ENCODE results near the gene DNAL4.
"Not testable (repeated sequence)": the region's sequence is repeated elsewhere in the genome, so short reads cannot be mapped to it uniquely, and the experiment has no call there.

Gene DNAL4

GRCh38 chr22:38823076-38823475 is 29.1 kb upstream of the DNAL4 start:
- Histone ChIP-seq H3K9me3 (ENCODE audit: low read length) (no peaks in the 10 kb centered on the region), H3K4me1 (ENCODE audit: insufficient read depth, low read length) (peaks cover 16% of the 10 kb centered on the region), H3K4me3 (ENCODE audit: low read length) (no peak overlapping the region), H3K36me3 (ENCODE audit: insufficient read depth, low read length) (no peaks in the 10 kb centered on the region), H3K27me3 (ENCODE audit: insufficient read depth, low read length) (no peaks in the 10 kb centered on the region), H2AFZ (ENCODE audit: low read depth, low read length) (no peak overlapping the region)

GRCh38 chr22:38820020-38820419 is 26.1 kb upstream of the DNAL4 start:
- Histone ChIP-seq H3K9me3 (ENCODE audit: low read length) (no peaks in the 10 kb centered on the region), H2AFZ (ENCODE audit: low read depth, low read length) (no peak overlapping the region), H3K4me3 (ENCODE audit: low read length) (no peak overlapping the region), H3K36me3 (ENCODE audit: insufficient read depth, low read length) (no peaks in the 10 kb centered on the region), H3K27me3 (ENCODE audit: insufficient read depth, low read length) (no peaks in the 10 kb centered on the region), H3K4me1 (ENCODE audit: insufficient read depth, low read length) (peaks cover 16% of the 10 kb centered on the region)

GRCh38 chr22:38819387-38819940 is 25.5 kb upstream of the DNAL4 start:
- Histone ChIP-seq H2AFZ (ENCODE audit: low read depth, low read length) (no peak overlapping the region), H3K27me3 (ENCODE audit: insufficient read depth, low read length) (no peaks in the 10 kb centered on the region), H3K36me3 (ENCODE audit: insufficient read depth, low read length) (no peaks in the 10 kb centered on the region), H3K9me3 (ENCODE audit: low read length) (no peaks in the 10 kb centered on the region), H3K4me1 (ENCODE audit: insufficient read depth, low read length) (peaks cover 16% of the 10 kb centered on the region), H3K4me3 (ENCODE audit: low read length) (no peak overlapping the region)

- Histone ChIP-seq H2AFZ (ENCODE audit: low read depth, low read length) (no peak overlapping the region), H3K9me3 (ENCODE audit: low read length) (no peaks in the 10 kb centered on the region), H3K36me3 (ENCODE audit: insufficient read depth, low read length) (no peaks in the 10 kb centered on the region), H3K4me3 (ENCODE audit: low read length) (no peak overlapping the region), H3K4me1 (ENCODE audit: insufficient read depth, low read length) (peaks cover 16% of the 10 kb centered on the region), H3K27me3 (ENCODE audit: insufficient read depth, low read length) (no peaks in the 10 kb centered on the region)
Observed at GRCh38 chr22:38817196-38817595, 23.3 kb upstream of the DNAL4 start.

GRCh38 chr22:38815842-38816241 is 21.9 kb upstream of the DNAL4 start:
- Histone ChIP-seq H3K9me3 (ENCODE audit: low read length) (peaks cover 2% of the 10 kb centered on the region), H2AFZ (ENCODE audit: low read depth, low read length) (no peak overlapping the region), H3K4me1 (ENCODE audit: insufficient read depth, low read length) (peaks cover 16% of the 10 kb centered on the region), H3K4me3 (ENCODE audit: low read length) (no peak overlapping the region), H3K36me3 (ENCODE audit: insufficient read depth, low read length) (no peaks in the 10 kb centered on the region), H3K27me3 (ENCODE audit: insufficient read depth, low read length) (no peaks in the 10 kb centered on the region)

GRCh38 chr22:38811241-38811640 is 17.3 kb upstream of the DNAL4 start:
- Histone ChIP-seq H3K4me1 (ENCODE audit: insufficient read depth, low read length) (no peaks in the 10 kb centered on the region), H2AFZ (ENCODE audit: low read depth, low read length) (no peak overlapping the region), H3K4me3 (ENCODE audit: low read length) (no peak overlapping the region), H3K36me3 (ENCODE audit: insufficient read depth, low read length) (no peaks in the 10 kb centered on the region), H3K9me3 (ENCODE audit: low read length) (peaks cover 7% of the 10 kb centered on the region), H3K27me3 (ENCODE audit: insufficient read depth, low read length) (no peaks in the 10 kb centered on the region)

- not testable (repeated sequence) for H3K36me3 ChIP-seq (ENCODE audit: insufficient read depth, low read length); H2AFZ ChIP-seq (ENCODE audit: low read depth, low read length); H3K9me3 ChIP-seq (ENCODE audit: low read length); H3K4me3 ChIP-seq (ENCODE audit: low read length); H3K27me3 ChIP-seq (ENCODE audit: insufficient read depth, low read length); H3K4me1 ChIP-seq (ENCODE audit: insufficient read depth, low read length)
Observed at GRCh38 chr22:38805041-38805593, 11.2 kb upstream of the DNAL4 start.

- Histone ChIP-seq H2AFZ (ENCODE audit: low read depth, low read length) (no peak overlapping the region), H3K36me3 (ENCODE audit: insufficient read depth, low read length) (no peaks in the 10 kb centered on the region), H3K4me1 (ENCODE audit: insufficient read depth, low read length) (no peaks in the 10 kb centered on the region), H3K4me3 (ENCODE audit: low read length) (no peak overlapping the region), H3K27me3 (ENCODE audit: insufficient read depth, low read length) (peaks cover 6% of the 10 kb centered on the region), H3K9me3 (ENCODE audit: low read length) (no peaks in the 10 kb centered on the region)
Observed at GRCh38 chr22:38802671-38803121, 8.8 kb upstream of the DNAL4 start.

GRCh38 chr22:38799265-38800002 is 5.5 kb upstream of the DNAL4 start:
- no peaks in the 10 kb centered on the region for H3K36me3 ChIP-seq (ENCODE audit: insufficient read depth, low read length)

GRCh38 chr22:38798496-38798895 is 4.6 kb upstream of the DNAL4 start:
- H3K36me3 ChIP-seq (ENCODE audit: insufficient read depth, low read length) = no peaks in the 10 kb centered on the region
- peaks cover 3% of the 10 kb centered on the region for H3K4me1 ChIP-seq (ENCODE audit: insufficient read depth, low read length)
- H3K9me3 ChIP-seq (ENCODE audit: low read length) = no peaks in the 10 kb centered on the region
- H3K27me3 ChIP-seq (ENCODE audit: insufficient read depth, low read length) = peaks cover 12% of the 10 kb centered on the region
- H3K4me3 ChIP-seq (ENCODE audit: low read length) = no peak overlapping the region
- H2AFZ ChIP-seq (ENCODE audit: low read depth, low read length) = no peak overlapping the region

More at GRCh38 chr22:38799265-38800002, 5.5 kb upstream of the DNAL4 start:
- H3K4me3 ChIP-seq (ENCODE audit: low read length) = no peak overlapping the region
- no peaks in the 10 kb centered on the region for H3K9me3 ChIP-seq (ENCODE audit: low read length)
- no peak overlapping the region for H2AFZ ChIP-seq (ENCODE audit: low read depth, low read length)
- peaks cover 2% of the 10 kb centered on the region for H3K4me1 ChIP-seq (ENCODE audit: insufficient read depth, low read length)
- peaks cover 12% of the 10 kb centered on the region for H3K27me3 ChIP-seq (ENCODE audit: insufficient read depth, low read length)

- Histone ChIP-seq H3K27me3 (ENCODE audit: insufficient read depth, low read length) (peaks cover 8% of the 10 kb centered on the region), H3K9me3 (ENCODE audit: low read length) (no peaks in the 10 kb centered on the region), H3K4me1 (ENCODE audit: insufficient read depth, low read length) (peaks cover 6% of the 10 kb centered on the region), H3K36me3 (ENCODE audit: insufficient read depth, low read length) (no peaks in the 10 kb centered on the region), H3K4me3 (ENCODE audit: low read length) (no peak overlapping the region), H2AFZ (ENCODE audit: low read depth, low read length) (no peak overlapping the region)
Observed at GRCh38 chr22:38796262-38796957, 2.5 kb upstream of the DNAL4 start.

- no peak overlapping the region for H2AFZ ChIP-seq (ENCODE audit: low read depth, low read length)
- H3K36me3 ChIP-seq (ENCODE audit: insufficient read depth, low read length) = peaks cover 1% of the 10 kb centered on the region
- no peak overlapping the region for H3K4me3 ChIP-seq (ENCODE audit: low read length)
- H3K9me3 ChIP-seq (ENCODE audit: low read length) = no peaks in the 10 kb centered on the region
- H3K27me3 ChIP-seq (ENCODE audit: insufficient read depth, low read length) = peaks cover 8% of the 10 kb centered on the region
- peaks cover 6% of the 10 kb centered on the region for H3K4me1 ChIP-seq (ENCODE audit: insufficient read depth, low read length)
Observed at GRCh38 chr22:38795569-38795968, 1.6 kb upstream of the DNAL4 start.

- H2AFZ ChIP-seq (ENCODE audit: low read depth, low read length) = peak overlapping the region; percentile 99
- peak overlapping the region; percentile 94 for H3K4me3 ChIP-seq (ENCODE audit: low read length)
- no peaks in the 10 kb centered on the region for H3K9me3 ChIP-seq (ENCODE audit: low read length)
- peaks cover 6% of the 10 kb centered on the region for H3K4me1 ChIP-seq (ENCODE audit: insufficient read depth, low read length)
- peaks cover 6% of the 10 kb centered on the region for H3K27me3 ChIP-seq (ENCODE audit: insufficient read depth, low read length)
- peaks cover 13% of the 10 kb centered on the region for H3K36me3 ChIP-seq (ENCODE audit: insufficient read depth, low read length)
Observed at GRCh38 chr22:38793317-38793716, 626 bp downstream of the DNAL4 start.
